Subcutaneous adipose tissue (tissue), 4 donors: ENCODE measurements around the gene SCAND1. TPM values are rescaled to one million over a fixed set of nuclear protein-coding genes. Genes with fewer than 3 reads are reported as not detected.

Experiments
- total RNA-seq, 4 donors: library from RNA; depleted of rRNA; stranded (reverse); fragments of >200 nt; gene quantifications; one replicate each; pipeline ENCODE4 v1.1.0, GENCODE V29; 2016
- TF ChIP-seq, protein P1 (sequence below): fragments of 450-650 bp; IDR thresholded peaks from one replicate; pipeline ENCODE4 v1.5.1; 2016; ENCODE audit warnings: low read depth, mild to moderate bottlenecking, control low read depth, antibody characterized with exemption, moderate library complexity

The SCAND1 gene
- total RNA-seq, 4 donors from 2014 or later, result 48.8 to 125 (median 76.3) TPM

DNA sequence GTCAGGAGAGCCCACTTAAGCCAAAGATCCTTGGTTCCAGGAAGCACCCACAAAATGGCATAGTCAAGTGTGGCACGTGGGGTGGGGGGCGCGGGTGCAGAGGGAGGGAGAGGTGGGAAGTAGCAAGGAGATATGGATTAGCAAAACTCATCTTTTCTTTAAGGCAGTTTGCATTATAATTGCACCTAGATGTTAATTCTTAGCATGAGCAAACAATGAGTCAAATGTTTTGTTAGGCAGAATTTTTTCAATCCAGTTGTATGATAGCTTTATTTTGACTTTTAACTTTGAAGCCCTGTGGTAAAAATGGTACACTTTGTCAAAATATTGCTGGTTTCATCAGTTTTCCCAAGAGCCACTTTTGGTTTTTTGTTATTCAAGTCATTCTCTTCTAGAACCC, 15.0 kb downstream of the SCAND1 start:
- TF ChIP-seq, protein P1, sequence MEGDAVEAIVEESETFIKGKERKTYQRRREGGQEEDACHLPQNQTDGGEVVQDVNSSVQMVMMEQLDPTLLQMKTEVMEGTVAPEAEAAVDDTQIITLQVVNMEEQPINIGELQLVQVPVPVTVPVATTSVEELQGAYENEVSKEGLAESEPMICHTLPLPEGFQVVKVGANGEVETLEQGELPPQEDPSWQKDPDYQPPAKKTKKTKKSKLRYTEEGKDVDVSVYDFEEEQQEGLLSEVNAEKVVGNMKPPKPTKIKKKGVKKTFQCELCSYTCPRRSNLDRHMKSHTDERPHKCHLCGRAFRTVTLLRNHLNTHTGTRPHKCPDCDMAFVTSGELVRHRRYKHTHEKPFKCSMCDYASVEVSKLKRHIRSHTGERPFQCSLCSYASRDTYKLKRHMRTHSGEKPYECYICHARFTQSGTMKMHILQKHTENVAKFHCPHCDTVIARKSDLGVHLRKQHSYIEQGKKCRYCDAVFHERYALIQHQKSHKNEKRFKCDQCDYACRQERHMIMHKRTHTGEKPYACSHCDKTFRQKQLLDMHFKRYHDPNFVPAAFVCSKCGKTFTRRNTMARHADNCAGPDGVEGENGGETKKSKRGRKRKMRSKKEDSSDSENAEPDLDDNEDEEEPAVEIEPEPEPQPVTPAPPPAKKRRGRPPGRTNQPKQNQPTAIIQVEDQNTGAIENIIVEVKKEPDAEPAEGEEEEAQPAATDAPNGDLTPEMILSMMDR, result no peak

DNA sequence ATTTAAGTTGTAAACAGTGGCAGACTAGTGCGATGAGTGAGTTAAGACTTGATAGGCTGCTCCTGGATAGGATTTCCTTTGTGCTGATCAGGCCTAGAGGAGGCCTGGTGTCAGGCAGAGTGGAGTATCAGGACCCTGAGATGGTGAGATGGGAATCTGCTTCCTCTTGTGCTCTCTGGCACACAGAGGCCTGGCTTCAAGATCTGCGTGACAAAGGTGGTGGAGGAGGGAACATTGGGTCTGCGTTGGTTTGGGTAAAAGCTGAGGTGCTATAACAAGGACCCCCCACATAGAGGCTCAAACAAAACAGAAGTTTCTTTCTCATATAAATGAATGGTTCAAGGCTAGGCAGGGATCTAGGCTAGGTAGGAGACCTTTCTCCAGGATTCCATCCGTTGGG, 20.3 kb downstream of the SCAND1 start:
- TF ChIP-seq, protein P1, result no peak

DNA sequence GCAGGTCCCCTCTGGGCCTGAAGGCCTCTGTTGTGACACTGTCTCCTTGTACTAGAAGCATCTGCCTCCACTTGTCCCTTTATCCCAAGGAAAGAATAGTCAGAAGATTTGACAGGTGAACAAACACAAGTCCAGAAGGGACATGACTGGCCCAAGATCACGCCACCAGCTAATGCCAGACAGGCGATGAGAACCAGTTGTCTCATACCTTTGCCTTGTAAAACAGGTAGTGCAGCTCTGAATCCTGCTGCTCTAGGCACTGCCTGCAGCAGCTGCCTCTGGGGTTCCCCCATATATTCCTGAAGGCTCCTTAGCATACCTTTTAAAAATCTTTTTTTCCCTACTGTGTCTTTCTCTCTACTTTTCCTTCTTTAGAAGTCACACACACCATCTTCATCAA, 25.0 kb downstream of the SCAND1 start:
- TF ChIP-seq, protein P1, result no peak

DNA sequence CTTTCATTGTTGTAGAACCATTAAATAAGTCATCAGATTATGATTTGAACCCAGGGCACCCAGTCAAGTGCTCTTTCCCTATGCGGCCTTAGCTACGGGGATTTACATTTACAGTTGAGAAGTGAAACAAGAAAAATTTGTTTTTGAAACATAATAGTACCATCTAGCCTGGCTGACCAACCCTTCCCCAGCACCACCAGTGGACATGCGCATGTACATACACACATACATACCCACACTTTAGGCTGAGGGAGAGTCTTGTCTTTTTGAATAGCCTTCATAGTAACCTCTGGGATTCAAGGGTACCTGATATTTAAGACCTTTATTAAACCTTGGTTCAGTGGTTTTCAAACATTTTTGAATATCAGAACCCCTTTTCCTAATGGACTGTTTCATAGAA, 33.8 kb downstream of the SCAND1 start:
- TF ChIP-seq, protein P1, result no peak

DNA sequence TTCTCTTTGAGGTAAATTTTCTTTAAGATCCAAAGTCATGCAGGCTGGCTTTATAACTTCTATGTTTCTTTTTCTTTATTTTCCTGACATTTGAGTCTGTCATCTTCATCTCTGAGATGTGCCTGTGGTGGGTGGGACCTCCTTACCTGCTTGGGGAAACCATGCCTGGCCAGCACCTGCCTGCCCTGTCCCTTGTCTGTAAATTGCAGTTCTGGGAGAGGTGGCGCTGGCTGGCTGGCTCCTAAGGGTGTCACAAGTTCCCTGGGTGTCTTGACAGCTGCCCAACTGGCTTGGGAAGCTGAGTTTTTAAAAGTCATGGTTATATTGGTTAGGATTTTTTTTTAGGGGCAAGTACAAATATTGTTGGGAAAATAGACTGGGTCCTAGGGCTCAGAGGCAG, 36.3 kb downstream of the SCAND1 start:
- TF ChIP-seq, protein P1, result no peak

DNA sequence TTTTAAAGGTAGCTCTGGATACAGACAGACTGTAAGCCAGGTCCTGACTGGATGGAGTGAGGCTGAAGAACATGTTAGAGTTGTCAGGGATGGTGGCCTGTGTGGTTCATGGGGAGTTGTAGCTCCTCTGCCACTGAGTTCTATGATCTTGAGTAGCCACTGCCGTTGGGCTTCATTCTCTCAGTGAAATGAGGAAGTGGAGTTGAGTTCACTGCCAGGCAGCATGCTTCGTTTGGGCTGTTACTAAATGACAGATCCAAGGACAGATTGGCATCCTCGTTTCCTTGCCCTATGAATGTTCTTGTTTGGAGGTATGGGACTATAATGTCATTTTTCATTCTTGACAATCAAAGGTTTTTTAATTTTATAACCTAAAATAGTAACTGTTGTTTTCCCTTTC, 37.2 kb downstream of the SCAND1 start:
- TF ChIP-seq, protein P1, result no peak

DNA sequence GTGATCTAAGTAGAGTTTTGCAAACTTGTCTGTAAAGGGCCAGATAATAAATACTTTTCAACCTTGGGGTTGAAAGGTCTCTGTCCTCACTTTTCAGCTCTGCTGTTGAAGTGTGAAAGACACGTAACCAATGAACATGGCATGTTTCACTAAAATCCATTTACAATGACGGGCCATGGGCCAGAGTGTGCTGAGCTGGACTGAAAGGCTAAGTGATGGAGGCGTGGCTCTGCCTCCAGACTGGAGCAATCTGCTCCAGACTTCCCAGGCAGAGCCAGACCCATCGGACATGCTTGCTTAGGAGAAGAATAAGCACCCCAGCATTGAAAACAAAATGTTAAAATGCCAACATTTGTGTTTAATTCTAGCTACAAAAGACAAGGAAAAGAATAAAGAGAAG, 41.4 kb downstream of the SCAND1 start:
- TF ChIP-seq, protein P1, result no peak
